ENCODE measurements around the gene RGL4.
"Not testable (repeated sequence)": the region's sequence is repeated elsewhere in the genome, so short reads cannot be mapped to it uniquely, and the experiment has no call there.

Gene RGL4, protein sequence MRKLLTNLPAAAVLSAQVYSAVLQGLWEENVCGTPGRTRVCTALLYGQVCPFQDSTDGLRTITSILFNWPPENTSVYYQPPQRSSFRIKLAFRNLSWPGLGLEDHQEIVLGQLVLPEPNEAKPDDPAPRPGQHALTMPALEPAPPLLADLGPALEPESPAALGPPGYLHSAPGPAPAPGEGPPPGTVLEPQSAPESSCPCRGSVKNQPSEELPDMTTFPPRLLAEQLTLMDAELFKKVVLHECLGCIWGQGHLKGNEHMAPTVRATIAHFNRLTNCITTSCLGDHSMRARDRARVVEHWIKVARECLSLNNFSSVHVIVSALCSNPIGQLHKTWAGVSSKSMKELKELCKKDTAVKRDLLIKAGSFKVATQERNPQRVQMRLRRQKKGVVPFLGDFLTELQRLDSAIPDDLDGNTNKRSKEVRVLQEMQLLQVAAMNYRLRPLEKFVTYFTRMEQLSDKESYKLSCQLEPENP

DNA sequence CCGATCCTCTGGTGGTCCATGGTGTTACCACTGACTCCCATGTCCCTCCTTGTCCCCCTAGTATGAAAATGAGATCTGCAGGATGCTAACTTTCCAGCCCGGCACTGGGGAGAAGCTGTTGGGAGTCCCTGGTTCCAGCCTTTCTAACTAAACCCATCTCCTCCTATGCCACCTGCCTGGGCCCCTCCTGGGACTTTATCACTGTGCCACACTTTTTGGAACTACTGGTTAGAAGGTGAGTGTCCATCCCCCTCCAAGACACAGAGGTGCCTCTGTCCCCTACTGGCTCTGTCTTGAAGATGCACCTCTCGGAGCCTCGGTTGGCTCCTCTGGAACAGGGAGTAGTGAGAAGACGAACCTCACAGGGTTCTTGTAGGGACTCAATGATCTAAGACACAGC lies at the start of gene RGL4:
Gene RGL4, plus strand, starts transcription at position 301 of the 400 bp plus-strand sequence. CDS start 1,018 bp downstream, outside the sequence.
- DNase-seq (ENCODE audit: low read depth in 2 of 2), result no peak

DNA sequence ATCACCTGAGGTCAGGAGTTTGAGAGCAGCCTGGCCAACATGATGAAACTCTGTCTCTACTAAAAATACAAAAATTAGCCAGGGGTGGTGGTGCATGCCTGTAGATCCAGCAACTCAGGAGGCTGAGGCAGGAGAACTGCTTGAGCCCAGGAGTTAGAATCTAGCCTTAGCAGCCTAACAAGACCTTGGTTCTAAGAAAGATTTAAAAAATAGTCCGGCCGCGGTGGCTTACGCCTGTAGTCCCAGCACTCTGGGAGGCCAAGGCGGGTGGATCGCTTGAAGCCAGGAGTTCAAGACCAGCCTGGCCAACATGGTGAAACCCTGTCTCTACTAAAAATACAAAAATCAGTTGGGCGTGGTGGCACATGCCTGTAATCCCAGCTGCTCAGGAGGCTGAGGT lies 44.3 kb upstream of the RGL4 start:
- not testable (repeated sequence) for DNase-seq (ENCODE audit: low read depth in 2 of 2)

DNA sequence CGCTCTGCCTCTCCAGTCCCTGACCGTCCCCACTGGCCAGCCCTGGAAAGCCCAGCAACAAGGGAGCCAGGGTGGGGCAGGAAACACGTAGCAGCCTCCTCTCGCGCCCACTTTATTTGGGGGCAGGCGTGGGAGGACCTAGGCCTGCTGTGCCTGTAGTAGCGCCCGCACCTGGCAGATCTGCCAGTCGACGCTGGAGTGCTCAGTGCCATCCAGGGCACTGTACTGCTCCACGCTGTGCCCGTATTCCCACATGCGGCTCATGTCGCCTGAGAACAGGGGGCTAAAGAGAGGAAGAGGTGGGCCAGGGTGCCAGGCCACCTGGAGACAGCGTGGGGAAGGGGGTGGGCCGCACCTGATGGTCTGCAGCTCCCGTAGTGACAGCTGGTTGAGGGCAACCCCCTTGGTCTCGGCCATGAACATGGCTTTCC lies 41.7 kb upstream of the RGL4 start:
- no peak for DNase-seq (ENCODE audit: low read depth in 2 of 2)

DNA sequence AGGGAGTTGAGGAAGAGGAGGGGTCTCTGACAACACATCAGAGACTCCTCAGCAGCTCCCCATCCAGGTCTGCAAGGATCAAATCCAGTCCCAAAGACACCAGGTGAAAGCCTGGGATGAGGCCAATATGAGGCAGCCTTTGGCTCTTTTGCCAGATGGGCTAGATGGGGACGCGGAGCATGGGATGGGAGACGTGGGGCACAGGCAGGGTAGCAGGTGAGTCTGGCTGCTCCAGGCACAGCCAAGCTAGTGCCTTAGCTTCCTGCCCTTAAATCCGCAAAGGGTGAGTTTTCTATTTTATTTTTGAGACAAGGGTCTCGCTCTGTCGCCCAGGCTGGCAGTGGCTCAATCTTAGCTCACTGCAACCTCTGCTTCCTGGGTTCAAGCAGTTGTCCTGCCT lies 39.1 kb upstream of the RGL4 start:
- no peak for DNase-seq (ENCODE audit: low read depth in 2 of 2)

DNA sequence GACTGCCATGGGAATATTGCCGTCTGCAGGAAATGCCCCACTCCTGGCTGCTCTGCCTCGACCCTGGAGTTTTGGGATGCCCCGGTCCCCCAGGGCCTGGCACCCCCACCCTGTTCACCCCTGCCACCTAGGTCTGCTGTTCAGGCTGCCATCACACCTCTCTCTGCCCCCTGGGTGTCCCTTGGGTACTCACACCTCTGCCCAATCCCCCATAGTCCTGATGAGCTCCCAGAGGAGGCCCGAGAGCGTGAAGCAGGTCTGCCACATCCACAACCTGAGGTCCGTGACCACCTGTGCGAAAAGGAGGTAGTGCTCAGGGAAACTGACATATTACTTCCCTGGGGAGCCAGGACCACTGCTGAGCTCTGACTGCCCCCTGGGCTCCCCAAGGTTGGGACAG lies 38.5 kb upstream of the RGL4 start:
- no peak for DNase-seq (ENCODE audit: low read depth in 2 of 2)

DNA sequence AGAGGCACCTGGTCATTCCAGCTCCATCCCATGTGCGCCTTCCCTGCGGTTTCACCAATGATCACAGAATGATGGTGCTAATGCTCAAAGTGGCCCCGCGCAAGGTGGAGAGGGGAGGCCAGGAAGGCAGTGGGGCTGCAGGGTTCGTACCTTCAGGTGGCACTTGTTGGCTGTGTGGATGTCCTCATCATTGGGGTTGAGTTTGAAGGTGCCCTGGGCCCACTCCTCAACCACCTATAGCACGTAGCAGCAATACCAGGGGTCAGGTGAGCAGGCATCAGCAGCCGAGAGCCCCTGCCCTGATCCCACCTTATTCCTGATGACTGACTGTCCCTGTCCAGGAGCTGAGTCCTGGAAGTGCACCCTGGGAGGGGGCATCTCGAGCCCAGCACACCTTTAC lies 38.1 kb upstream of the RGL4 start:
- DNase-seq (ENCODE audit: low read depth in 2 of 2), result no peak

DNA sequence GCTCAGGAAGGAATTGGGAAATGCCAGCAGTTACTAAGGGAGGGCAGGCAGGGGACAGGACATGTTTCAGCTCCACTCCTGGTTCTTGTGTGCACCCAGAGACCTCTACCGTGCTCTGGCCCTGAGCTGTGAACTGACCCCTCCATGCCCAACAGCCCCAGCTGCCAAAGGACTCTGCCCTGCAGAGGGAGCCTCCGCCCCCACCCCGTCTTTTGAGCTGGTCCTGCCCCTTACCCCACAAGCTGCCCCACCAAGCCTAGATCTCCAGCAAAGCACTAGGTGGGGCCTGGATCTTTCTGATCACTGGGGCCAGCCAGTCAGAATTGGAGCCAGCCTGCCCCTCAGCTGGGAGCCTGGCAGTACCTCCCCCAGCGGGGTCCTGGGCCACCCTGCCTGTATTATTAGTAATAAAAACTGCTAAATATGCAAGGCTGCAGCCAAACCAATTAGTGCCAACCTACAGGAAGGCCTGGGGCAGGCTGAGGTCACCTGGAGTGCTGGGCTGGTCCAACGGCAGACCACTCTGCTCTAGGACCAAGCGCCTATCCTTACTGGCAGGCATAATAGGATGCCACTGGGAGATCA lies 34.8 kb upstream of the RGL4 start:
- DNase-seq (ENCODE audit: low read depth in 2 of 2), result no peak

DNA sequence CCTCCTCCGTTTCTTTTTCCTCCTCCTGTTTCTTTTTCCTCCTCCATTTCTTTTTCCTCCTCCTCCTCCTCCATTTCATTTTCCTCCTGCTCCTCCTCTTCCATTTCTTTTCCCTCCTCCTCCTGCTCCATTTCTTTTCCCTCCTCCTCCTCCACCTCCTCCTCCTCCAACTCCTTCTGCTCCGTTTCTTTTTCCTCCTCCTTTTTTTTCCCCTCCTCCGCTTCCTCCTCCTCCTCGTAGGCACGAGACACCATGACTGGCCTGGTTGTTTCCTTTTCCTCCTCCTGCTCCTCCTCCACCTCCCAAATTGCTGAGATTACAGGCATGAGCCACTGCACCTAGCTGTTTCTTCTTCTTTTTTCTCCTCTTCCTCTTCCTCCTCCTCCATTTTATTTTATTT lies 33.1 kb upstream of the RGL4 start:
- no peak for DNase-seq (ENCODE audit: low read depth in 2 of 2)

DNA sequence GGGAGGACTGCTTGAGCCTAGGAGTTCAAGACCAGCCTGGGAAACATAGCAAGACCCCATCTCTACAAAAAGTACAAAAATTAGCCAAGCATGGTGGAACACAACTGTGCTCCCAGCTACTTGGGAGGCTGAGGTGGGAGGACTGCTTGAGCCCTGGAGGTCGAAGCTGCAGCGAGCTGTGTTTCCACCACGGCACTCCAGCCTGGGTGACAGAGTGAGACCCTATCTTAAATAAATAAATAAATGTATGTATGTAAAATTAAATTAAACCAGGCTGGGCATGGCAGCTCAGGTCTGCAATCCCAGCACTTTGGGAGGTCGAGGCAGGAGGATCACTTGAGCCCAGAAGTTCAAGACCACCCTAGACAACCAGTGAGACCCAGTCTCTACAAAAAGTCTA lies 30.4 kb upstream of the RGL4 start:
- DNase-seq (ENCODE audit: low read depth in 2 of 2), result not testable (repeated sequence)

DNA sequence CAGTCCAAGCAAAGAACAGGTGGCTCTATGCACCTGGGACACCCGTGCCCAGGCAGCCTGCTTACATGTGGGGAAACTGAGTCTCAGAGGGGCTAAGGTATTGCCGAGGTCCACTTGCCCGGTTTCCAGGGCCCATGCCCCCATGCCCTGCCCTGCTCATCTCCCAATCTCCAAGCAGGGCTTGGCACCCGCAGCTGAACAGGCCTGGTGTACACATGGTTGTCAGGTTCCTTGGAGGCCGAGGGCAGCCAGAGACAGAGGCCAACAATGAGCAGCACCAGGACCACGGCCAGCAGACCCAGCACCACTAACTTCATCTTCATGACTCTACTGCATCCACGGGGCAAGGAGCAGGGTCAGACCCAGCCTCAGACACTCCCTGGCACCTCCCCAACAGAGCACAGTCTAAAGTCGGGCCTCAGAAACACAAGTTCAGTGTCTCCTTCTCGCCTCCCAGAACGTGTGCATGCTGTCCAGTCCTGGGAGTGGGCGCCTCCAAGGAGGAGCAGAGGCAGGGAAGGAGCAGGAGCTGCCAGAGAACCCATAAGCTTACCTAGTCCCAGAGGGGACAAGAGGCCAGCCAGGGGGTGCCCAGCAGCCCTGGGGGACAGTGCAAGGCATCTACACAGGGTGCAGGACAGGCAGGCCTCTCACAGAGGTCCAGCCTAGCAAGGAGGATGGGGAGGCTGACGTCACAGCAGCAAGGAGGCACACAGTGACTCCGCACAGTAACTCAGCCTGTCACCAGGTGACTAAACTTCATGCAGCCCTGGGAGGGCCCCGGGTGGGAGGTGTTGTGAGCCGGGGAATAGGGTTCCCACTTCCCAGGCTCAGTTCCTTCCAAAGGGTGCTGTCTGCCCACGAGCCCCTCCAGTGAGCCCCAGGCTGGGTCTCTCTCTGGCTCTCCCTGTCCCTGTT lies 20.2 kb upstream of the RGL4 start:
- no peak for DNase-seq (ENCODE audit: low read depth in 2 of 2)

DNA sequence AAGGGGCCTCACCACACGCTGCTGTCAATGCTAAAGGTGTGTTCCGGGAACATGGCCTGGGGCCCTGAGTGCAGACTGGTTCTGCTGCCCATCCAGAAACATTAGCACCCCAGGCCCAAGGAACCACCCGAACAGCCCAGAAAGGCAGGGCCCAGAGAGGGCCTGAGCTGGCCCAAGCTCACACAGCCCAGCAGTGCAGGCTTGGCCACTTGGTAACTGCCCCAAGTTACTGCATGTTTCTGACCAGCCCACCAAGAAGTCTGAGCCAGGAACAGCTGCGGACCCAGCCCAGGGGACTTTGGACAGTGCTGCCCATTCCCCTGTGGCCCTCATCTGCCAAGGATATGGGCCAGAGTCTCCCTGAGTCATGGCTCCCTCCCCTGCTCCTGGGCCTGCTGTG lies 19.4 kb upstream of the RGL4 start:
- not testable (repeated sequence) for DNase-seq (ENCODE audit: low read depth in 2 of 2)

DNA sequence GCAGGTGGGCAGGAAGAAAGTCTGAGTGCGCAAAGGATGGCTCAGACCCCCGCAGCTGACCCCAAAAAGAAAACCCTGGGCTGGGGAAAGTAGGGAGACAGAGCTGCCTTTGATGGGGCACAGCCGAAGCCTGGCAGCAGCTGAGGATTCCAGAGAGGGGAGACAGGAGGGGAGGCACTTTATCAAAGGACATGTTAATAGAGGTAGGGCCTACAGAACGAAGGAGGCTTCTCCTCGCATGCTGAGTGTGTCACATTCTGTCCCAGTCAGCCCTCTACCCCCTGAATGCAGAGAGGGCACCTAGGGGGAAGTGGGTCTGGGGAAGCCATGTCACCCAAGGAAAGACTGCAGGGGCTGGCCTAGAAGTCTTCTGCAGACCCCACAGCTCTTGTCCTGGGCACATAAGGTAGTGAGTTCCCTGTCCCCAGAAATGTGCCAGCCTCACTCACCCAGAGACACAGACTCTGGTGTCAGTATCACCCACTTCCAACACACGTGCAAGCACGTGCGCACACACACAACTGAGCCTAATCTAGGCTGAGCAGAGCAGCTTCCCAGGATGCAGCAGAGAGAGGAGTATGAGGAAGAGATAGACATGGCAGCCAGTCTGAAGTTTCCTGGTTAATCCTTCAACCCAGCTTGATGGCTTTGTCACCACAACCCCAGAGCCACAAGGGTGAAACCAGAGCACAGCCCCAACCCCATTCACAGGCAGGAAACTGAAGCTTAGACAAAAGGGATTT lies 18.3 kb upstream of the RGL4 start:
- DNase-seq (ENCODE audit: low read depth in 2 of 2), result not testable (repeated sequence)

DNA sequence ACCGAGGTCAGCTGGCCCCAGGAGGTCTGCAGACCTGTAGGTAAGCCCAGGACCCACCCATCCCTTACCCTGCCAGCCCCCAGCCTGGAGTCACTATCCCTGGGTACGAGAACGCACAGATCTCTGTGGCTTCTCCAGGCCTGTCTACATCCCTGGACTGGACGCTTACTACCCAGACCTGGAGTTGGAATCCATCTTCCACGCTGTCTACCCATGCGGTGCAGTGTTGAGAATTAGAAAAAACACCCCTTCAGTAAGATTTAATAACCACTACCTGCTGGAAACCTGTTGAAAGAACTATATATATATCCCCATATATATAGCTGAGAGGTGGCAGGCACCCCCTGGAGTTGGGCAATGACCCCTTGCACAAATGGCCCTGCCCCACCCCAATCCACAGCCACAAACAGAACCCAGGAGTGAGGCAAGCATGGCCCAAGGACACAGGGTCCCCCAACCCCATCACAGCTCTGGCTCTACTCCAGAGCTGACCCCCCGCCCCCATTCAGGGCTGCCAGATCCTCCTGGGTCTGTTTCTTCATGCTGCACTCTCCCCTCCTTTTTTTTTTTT lies 17.7 kb upstream of the RGL4 start:
- DNase-seq (ENCODE audit: low read depth in 2 of 2), result no peak

DNA sequence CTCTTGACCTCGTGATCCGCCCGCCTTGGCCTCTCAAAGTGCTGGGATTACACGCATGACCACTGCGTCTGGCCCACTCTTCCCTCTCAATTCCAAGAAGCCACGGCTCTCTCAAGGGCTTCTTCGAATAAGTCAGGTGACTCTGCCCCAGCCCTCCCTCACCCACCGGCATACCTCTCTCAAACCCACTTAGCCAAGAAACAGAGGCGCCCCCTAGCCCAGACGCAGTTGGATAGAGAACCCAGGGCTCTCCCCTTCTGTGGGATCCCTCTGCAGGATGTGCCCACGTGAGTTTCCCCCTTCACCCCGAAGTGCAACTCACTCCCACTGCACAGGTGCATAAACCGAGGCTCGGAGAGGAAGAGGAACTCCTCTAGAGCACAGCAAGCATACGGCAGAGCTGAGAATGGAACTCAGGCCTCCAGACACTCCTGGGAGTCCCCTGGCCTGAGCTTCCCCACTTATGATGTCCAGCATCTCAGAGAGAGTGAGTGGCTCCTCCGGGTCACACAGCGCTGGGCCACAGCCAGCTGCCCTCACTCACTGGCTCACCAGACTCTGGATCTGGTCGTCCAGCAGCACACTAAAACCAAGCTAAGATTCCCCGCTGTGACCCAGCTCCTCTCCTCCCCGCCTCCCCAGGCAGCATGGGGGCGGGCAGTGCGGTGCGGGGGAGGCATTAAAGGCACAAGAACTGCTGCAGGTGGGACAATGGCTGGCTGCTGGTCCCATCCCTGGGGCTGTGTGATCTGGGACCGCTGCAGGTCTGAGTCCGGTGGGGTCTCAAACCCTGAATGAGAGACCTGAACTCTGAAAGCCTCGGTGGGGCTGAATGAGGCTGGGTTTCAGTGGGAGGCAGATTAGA lies 16.8 kb upstream of the RGL4 start:
- DNase-seq (ENCODE audit: low read depth in 2 of 2), result no peak

DNA sequence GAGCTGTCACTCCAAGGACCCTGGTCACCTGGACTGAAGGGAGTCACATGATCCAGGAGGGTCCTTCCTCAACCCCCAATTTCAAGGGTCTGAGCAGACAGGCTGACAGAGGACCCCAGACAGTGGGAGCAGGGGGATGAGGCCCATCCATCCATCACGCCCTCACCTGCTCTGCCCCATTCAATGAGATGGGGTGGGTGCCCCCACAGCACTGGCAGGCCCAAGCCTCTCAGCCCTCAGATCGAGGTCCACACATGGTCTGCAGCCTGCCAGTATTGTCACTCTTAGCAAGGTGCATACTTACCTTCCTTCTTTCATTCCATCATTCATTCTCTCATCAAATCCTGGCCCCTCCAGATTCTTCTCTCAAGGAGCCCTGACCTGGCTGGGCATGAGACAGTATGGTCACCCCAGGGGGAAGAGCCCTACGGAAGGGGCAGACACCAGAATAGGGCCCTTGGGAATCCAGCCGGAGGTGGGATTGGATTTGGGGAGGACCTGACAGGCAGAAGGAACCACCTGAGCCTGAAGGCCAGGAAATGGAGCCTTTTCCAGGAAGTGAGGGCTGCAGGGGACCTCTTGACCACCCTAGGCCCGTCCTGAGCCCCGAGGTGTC lies 15.8 kb upstream of the RGL4 start:
- DNase-seq (ENCODE audit: low read depth in 2 of 2), result not testable (repeated sequence)

DNA sequence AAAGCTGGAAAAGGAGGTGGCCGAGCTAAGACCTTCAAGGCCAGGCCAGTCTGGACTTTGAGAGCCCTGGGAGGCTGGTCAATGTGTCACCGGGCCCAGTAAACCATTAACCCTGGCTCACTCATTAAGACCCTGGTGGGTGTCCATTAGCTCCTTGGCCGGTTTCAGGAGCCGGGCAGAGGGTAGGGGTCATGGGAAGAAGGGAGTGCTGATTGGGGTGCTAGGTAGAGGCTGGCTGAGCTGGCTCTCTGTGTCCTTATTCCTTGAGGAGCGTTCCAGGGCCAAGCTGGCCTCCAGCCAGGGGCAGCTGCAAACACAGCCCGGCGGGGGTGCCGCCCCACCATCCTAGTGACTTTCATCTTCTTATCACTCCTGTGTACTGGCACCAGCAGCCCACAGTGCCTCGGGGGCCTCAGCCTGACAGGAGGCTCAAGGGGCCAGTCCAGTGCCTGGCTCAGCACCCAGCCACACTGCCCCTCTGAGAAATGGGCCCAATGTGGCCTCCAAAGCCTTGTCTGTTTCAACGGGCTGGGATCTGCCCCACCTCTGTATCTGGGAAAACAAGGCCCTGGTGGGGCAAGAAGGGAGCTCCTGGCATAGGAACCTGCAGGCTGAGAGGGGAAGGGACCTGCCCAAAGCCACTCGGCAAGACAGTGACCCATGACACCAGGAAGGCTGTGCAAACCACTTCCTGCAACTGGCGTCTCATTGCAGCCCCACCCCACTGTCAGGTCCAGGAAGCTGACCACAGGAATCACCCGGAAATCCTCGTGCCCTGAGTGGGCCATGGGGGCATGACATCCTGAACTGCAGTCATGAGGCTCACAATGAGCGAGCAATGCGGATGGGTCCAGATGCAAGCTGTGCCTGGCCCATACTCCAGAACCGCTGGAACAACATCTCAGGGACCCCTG lies 15.1 kb upstream of the RGL4 start:
- DNase-seq (ENCODE audit: low read depth in 2 of 2), result no peak

DNA sequence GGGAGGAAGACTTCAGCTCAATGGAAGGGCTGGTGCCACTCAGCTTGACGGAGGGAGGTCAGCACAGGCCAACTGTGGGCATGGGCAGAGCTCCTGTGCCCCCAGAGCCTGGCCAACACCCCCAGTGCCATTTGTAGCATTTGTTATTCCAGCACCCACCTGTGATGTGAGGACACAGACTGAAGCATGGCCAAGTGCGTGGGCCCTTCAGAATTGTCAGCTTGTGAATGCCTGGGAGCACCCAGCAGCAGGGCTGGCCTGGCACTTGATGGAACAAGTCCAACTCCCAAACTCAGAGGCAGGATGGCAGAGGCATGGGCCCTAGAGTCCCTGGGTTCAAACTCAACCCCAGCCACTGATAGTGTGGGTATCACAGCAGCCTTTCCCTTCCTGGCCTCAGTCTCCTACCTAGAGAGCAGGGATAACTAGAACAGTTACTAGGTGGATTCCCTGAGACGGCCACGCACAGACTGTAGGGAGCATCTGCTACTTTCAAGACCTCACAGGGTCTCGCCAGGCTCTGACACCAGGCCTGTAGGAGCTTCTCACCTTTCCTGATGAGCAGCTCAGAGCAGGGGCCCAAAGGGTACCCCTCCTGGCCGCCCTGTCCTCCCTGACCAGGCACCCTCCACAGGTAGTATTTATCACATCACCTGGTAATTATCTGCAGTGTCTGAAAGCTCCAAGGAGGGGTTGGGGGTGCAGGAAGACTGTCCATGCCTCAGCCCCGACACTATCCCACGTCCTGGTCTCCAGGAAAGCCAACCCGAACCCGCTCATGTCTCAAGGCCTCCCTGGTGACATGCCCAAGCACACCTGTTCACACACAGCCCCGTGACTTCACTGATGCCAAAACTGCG lies 13.7 kb upstream of the RGL4 start:
- not testable (repeated sequence) for DNase-seq (ENCODE audit: low read depth in 2 of 2)

DNA sequence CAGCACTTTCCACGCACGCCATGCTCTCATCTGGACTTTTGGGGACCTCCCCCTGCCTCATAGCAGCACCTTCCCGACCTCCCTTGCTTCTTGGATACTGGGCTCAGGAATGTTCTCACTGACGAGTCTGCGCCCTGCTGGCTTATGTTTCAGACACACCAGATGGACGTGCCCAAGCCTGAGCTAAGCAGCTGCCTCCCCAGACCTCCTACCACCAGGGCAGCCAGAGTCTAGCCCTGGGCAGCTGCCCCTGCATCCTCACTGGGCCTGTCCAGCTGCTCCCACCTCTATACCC lies 13.2 kb upstream of the RGL4 start:
- no peak for DNase-seq (ENCODE audit: low read depth in 2 of 2)

Data from stimulated activated CD4-positive, alpha-beta T cell treated with anti-CD3 and anti-CD28 coated beads, Interleukin-4, amount 100 ng/mL, for 48 hours (primary cell).